GM19463 (cell line): ENCODE results near the gene L1CAM.

ENCODE experiments used
- ATAC-seq: cut with Tn5 transposase; IDR thresholded peaks from one replicate; pipeline ENCODE4 v1.9.1; 2021; ENCODE audit warnings: mild to moderate bottlenecking, moderate library complexity; ENCODE audit not compliant: unreplicated experiment

L1CAM gene

DNA sequence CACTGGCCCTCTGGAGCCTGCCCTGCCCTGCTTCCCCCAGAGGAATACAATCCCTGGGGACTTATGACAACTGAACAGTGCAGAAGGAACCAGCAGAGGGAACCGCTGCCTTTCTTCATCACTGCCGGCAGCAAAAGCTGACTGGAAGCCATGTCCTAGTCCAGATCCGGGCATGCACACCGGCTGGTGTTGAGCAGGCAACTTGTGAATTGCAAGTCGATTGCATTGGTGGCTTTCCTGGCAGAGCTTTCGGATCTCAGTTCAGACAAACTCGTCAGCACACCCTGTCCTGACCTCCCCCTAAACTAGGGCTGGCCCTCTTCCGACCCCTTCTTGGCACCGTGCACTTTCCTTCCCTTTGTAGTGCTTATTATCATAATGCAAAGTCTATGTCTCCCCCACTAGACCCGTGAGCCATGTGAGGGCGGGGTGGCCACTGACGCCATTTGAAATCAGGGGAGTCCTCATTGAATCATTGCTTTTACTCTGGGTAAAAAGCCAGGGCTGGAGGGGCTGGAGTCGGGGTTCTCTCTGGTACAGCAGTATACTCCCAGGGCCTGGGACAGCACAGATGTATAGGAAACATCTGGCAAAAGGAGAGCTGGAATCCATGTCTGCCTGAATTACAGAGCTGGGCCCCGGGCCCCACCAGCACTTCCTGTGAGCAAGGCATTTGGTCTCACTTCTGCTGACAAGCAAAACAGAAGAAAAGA lies 38.3 kb upstream of the L1CAM start:
- no peak for ATAC-seq

DNA sequence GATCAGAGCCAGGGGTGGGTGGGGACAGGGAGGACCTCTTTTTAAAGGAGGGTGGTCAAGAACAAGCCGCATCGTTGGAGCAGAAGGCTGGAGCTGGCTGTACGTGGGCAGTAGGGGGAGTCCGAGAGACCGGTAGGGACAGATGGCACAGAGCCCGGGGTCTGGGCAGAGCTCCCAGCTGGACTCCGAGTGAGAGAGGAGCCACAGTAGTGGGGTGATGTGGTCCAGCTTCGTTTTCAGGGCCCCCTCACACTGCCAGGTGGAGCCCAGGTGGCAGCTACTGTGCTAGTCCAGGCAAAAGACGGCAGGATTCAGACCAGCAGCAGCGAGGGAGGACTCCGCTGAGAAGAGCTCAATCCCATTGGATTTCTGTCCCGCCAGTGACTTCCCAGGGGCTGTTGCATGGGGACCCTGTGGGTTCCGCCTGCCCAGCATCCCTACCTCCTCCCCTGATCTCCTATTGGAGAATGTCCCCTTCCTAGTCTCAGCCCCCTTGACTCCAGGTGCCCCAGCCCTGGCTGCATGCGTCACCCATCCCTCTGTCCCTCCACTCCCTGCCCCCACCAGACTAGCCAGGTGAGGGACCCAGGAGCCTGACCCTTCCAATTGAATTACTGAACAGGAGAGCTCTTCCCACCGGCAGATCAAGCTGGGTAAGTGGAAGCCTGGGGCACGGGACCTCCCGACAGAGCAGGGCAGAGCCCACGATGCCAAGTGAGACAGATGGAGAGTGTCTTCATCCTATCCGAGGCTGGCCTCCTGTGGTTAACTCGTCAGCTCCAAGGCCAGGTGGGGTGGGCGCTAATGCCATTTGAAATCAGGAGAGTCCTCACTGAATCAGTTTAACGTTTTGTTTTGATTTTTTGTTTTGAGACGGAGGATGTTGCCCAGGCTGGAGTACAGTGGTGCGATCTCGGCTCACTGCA lies 37.2 kb upstream of the L1CAM start:
- no peak for ATAC-seq

DNA sequence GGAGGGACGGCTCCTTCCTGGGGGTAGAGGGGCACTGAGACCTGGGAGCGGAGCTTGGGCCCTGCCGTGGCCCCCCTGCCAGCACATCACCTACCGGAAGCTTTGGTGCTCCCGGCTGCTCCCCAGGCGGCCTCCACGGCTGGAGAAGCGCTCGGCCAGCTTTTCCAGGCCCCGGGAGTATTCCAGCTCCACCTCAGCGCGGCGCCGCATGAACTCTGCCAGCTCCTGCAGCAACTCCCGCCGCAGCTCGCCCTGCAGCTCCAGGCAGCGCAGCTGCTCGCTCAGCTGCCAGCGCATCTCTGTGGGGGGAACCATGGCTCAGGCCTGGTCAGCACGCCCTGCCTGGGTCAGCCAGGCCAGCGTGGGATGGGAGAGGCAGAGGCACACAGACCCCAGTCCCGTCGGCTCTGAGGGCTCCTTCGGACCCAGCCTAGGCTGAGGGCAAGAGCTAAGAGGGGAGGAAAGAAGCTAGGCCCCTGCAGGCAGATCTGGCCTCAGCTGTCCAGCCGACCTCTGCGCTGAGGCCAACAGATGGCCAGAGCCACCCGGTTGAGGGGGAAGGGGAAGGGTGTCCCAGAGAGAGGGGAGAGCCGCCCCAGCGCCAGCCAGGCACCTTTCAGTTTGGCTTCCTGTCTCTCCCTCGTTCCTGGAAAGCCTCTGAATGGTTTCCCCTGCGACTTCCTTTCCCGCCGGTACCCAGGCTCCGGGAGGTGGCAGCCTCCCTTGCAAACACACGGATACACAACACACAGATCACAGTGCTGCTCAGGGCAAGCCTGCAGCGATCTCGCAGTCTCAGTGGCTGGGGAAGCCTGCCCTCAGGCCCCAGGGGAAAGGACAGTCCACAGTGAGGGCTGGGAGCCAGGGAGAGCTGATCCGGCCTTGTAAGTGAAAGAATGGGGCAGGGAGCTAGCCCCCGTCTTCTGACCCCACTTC lies 35.8 kb upstream of the L1CAM start:
- no peak for ATAC-seq

DNA sequence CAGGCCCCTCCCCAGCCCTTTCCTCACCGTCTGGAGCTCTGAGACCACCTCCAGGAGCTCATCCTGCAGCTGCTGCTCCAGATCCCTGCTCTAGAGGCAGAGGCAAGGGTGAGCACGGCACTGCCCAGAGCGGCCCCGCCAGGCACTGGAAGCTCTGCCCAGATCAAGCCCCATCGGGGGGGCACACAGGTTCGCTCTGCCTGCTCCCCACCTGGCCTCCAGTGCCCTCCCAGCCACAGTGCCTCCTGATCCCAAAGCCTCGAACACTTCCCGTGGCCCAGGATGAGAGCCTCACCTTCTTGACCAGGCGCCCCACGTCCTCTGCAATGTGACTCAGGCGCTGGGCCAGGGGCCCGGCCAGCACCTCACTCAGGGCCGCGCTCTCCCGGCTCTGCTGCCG lies 35.1 kb upstream of the L1CAM start:
- no peak for ATAC-seq

DNA sequence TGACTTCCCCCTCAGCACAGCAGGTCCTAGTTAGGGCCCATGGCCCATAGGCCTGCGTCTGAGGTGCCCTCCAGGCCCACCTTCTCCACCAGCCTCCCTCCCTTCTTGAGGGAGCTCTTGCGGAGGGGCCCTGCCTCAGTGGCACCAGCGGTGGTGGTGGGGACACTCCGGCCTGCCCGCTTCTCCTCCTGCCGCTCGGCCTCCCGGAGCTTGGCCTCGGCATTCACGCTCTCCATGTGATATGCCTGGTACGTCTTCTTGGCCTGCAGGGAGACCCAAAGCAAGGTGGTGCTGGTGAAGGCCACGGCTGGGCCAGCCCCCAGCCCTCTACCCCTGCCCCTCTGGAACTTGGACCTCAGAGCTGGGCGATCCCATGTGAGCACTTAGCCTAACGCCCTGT lies 34.6 kb upstream of the L1CAM start:
- ATAC-seq = no peak

DNA sequence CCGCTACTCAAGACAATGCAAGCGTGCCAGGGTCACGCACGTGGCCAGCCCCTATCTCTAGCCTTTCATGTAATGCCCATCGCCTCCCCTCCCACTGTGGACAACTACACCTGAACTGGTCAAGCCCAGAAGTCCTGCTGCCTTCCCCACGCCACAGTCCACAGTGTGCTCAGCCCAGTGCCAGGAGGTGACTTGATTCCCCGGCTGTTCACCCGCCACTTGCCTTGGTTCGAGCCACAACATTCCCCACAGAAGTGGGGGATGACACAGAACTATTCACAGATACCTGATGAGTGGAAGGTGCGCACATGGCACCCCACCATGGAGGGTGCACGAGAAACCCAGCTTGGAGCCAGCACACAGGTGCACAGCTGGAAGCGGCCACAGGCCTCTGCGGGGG lies 33.3 kb upstream of the L1CAM start:
- no peak for ATAC-seq

DNA sequence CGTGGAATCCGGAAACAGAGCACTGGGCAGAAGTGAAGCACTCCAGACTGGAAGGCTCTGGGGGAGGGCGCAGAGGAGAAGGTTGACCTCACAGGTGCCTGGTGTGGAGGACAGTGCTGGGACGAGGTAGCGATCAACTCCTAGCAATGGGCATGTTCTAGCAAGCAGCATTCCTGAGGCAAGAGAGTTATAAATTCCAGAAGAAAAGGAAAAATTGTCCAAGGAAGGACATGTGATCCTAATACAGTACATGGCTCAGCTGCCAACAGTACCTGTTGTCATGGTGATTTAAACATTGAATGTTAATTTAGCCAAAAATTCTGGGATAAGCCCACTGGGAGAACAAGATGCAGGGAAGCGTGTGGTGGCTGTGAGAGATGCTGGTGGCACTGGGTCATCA lies 31.9 kb upstream of the L1CAM start:
- ATAC-seq = no peak

DNA sequence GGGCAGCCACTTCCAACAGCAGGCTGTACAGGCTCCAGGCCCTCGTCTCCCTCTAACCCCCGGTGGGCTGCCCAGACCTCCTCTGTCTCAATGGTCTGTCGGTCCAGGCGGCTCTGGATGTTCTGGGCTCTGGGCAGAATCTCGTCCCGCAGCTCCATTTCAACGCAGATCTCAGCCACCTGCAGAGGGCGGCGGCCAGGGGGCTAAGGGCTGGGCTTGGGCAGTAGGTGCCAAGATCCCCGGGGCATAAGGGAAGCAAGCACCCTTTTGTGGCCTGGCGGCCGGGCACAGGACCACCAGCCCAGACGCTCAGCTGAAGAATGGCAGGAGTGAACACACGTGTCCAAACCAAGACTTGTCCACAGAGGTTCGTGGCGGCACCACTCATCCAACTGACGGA lies 27.7 kb upstream of the L1CAM start:
- no peak for ATAC-seq

DNA sequence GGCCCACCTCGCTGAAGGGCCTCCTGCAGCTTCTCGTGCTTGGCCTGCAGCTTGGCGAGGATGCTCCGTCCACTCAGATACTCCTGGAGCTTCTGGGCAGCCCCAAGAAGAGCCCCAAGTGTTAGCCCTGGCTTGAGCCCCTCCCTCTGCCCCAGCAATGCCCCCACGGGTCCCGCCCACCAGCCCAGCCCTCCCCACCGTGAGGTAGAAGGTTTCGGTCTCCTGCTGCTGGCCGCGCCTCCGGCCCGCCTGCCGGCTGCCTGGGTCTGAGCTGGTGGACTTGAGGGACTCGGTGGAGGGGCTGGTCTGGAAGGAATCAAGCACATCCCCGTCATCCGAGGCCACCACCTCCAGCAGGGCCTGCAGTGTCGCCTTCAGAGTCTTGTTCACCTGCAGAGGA lies 27.2 kb upstream of the L1CAM start:
- ATAC-seq = no peak

DNA sequence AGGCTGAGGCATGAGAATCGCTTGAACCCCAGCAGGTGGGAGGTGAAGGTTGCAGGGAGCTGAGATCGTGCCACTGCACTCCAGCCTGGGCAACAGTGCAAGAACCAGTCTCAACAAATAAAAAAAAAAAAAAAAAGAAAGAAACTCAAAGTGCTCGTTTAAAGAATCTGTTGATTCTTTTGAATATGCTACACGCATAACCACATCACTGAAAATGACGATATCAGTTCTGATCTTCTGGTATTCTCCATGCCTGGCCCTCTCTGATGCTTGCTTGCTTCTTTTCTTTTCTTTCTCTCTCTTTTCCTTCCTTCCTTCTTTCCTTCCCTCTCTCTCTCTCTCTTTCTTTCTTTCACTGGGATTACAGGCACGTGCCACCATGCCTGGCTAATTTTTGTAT lies 25.8 kb upstream of the L1CAM start:
- no peak for ATAC-seq

DNA sequence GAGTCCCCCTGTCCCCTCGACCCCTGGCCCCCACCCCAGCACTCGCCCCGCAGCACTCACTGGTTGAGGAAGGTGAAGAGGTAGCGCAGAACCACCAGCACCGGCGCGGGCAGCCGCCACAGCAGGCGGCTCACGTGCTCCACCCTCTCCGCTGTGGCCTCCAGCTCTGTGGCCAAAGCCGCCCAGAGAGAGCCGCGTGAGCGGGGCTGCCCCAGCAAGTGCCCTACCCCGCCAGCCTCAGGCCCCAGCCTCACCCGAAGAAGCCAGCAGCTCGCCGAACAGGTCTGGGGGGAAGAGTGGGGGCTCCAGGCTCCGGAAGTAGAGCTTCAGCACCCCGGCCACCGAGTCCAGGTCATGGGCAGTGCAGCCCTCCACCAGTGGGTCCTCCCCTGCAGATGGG lies 24.5 kb upstream of the L1CAM start:
- ATAC-seq = no peak

DNA sequence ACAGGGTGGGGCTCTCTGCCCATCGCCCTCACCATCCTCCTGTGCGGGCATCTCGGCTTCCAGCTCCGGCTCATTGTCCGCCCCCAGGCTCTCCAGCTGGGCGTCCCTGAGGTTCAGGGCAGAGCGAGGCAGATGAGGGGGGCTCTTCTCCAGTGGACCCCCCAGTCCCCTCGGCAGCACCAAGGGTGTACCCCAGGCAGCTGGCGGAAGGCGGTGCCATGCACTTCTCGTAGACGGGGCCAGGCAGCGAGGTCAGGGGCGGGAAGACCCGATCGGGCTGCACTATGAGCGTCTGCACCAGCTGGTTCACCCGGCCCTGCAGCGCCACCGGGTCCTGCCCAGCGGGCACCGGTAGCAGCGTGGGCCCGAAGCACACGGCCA lies 24.0 kb upstream of the L1CAM start:
- no peak for ATAC-seq

DNA sequence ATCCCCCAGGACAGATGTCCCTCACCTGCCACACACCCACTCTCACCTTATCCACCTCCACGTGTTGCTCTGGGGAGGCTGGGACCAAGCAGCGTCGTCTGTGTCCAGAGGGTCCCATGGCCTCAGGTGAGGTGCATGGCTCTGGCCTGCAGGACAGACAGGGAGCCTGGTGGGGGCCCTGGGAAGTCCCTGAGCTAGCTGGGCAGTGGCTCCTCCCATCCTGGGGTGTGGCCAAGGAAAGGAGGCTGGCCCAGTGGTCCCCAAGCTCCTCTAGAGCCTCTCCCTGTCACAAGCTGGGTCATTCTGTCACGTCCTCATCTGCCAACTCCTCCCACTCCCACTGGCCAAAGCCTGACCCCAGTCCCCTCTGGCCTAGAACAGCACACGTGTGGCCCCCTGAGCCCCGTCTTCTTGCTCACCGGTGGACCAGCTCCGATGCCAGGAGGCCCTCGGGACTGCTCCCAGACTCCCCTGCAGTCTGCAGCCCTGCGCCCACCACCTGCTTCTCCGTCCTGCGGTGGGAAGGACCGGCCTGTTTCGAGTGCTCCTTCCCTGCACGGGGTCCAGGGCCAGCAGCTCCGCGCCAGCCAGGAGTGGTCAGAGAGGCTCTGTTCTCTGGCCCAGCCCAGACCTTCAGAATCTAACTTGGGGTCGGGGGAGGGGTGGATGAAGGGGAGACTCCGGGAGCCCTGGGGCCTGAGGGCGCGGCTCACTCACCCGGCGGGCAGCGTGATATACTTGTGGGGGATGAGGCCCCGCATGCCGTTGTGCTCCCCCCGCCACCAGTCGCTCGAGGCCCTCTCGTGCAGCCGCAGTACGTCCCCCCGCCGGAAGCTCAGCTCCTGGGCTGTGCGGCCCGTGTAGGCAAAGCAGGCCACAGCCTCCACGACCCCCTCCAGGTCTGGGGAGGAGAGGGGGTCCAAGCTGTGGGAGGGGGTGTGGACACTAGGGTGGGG lies 23.3 kb upstream of the L1CAM start:
- no peak for ATAC-seq

DNA sequence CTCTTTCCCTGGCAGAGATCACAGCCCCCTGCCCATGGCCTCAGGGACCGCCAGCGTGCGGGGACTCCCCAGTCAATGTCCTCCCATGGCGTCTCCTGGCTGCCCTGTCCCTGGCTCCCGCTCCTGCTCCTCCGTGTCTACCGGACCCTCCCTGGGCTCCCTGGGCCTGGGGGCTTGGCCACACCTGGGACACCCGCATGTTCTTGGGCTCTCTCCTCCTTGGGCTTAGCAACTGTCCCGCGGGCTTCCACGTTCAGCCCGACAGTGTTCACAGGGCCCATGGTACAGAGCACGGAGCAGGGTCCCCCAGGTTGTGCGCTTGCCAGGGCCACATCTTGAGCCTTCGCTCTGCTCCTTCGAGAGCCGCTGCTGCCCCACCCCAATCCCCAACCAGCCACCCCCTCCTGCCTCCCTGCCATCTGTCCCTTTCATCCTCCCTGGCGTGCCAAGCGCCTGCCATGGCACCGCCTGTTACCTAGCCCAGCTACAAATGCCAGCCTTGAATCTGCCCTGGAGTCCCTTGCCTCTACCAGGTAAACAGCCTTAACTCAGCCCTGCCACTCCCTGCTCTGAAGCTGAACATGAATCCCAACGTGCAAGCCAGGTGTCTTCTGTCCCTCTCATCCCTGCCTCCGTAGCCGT lies 22.4 kb upstream of the L1CAM start:
- ATAC-seq = no peak

DNA sequence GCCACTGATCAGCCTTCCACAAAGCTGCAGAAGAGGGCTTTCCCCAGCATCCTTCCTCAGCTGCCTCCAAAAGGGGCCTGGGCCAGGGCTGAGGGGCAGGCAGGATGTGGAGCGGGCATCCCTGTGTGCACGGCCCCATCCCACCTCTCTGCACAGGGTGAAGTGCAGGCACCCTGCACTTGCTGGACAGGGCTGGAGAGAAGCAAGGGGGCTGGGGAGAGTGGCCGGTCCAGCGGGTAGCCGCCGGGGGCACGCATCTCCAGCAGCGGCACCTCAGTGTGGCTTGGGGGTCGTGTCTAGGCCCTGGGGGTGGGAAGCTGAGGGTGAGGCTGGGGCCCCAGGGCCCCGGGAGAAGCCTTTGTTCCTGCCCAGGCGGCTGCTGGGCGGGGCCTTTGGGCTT lies 21.5 kb upstream of the L1CAM start:
- no peak for ATAC-seq

DNA sequence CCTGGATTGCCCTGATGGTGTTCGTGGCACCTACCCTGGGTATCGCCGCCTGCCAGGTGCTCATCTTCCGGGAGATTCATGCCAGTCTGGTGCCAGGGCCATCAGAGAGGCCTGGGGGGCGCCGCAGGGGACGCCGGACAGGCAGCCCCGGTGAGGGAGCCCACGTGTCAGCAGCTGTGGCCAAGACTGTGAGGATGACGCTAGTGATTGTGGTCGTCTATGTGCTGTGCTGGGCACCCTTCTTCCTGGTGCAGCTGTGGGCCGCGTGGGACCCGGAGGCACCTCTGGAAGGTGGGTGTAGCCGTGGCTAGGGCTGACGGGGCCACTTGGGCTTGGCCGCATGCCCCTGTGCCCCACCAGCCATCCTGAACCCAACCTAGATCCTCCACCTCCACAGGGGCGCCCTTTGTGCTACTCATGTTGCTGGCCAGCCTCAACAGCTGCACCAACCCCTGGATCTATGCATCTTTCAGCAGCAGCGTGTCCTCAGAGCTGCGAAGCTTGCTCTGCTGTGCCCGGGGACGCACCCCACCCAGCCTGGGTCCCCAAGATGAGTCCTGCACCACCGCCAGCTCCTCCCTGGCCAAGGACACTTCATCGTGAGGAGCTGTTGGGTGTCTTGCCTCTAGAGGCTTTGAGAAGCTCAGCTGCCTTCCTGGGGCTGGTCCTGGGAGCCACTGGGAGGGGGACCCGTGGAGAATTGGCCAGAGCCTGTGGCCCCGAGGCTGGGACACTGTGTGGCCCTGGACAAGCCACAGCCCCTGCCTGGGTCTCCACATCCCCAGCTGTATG lies 20.3 kb upstream of the L1CAM start:
- ATAC-seq = no peak

DNA sequence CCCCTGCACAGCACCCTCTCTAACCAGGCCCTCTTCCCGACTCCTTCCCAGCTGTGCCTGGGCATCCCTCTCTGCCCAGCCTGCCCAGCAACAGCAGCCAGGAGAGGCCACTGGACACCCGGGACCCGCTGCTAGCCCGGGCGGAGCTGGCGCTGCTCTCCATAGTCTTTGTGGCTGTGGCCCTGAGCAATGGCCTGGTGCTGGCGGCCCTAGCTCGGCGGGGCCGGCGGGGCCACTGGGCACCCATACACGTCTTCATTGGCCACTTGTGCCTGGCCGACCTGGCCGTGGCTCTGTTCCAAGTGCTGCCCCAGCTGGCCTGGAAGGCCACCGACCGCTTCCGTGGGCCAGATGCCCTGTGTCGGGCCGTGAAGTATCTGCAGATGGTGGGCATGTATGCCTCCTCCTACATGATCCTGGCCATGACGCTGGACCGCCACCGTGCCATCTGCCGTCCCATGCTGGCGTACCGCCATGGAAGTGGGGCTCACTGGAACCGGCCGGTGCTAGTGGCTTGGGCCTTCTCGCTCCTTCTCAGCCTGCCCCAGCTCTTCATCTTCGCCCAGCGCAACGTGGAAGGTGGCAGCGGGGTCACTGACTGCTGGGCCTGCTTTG lies 19.6 kb upstream of the L1CAM start:
- ATAC-seq = no peak
